DND-41 (cell line): ENCODE measurements around the gene KLC1.

Source experiments
- ATAC-seq: fragments of 200-7000 bp; cut with Tn5 transposase; 3 replicates; pipeline ENCODE4 v1.9.1; 2021; ENCODE audit warnings: low read depth; ENCODE audit not compliant: insufficient read depth
- DNase-seq: peaks from one replicate; pipeline ENCODE4 v3.0.0-alpha.2; 2020
- H2AFZ ChIP-seq: 2 replicates; pipeline ENCODE4 v1.6.0; 2012; ENCODE audit warnings: low read depth, low read length
- H3K27ac ChIP-seq: 2 replicates; pipeline ENCODE4 v1.5.1; 2012; ENCODE audit warnings: low read length, inconsistent platforms
- H3K27me3 ChIP-seq: fragments of 200-600 bp; sonication (generic); 2 replicates; pipeline ENCODE4 v1.6.0; 2012; ENCODE audit warnings: low read length, mild to moderate bottlenecking, inconsistent platforms; ENCODE audit not compliant: insufficient read depth, poor library complexity
- H3K36me3 ChIP-seq: 2 replicates; pipeline ENCODE4 v1.5.1; 2012; ENCODE audit warnings: low read length, inconsistent platforms; ENCODE audit not compliant: insufficient read depth
- H3K4me1 ChIP-seq: 2 replicates; pipeline ENCODE4 v1.5.1; 2012; ENCODE audit warnings: mild to moderate bottlenecking, low read length; ENCODE audit not compliant: insufficient read depth
- H3K4me2 ChIP-seq: 2 replicates; pipeline ENCODE4 v1.6.0; 2012; ENCODE audit warnings: mild to moderate bottlenecking, moderate library complexity, low read length, inconsistent platforms; ENCODE audit not compliant: insufficient read depth
- H3K4me3 ChIP-seq, 2 experiments: fragments of 200-600 bp in 1 of 2; shearing (Covaris generic) in 1 of 2; 2 replicates each; pipeline ENCODE4 v1.5.1; 2012 to 2016; ENCODE audit warnings: inconsistent platforms in 2 of 2, low read length in 2 of 2, mild to moderate bottlenecking in 2 of 2, low read depth in 1 of 2, moderate library complexity in 1 of 2
- H3K79me2 ChIP-seq: 2 replicates; pipeline ENCODE4 v1.6.0; 2012; ENCODE audit warnings: low read length, inconsistent platforms; ENCODE audit not compliant: insufficient read depth
- H3K9ac ChIP-seq: 2 replicates; pipeline ENCODE4 v1.6.0; 2012; ENCODE audit warnings: low read depth, mild to moderate bottlenecking, inconsistent platforms, low read length, moderate library complexity
- H3K9me3 ChIP-seq: 2 replicates; pipeline ENCODE4 v1.5.1; 2012; ENCODE audit warnings: low read length, moderate library complexity, mild to moderate bottlenecking, inconsistent platforms; ENCODE audit not compliant: insufficient read depth, severe bottlenecking
- H4K20me1 ChIP-seq: 2 replicates; pipeline ENCODE4 v1.6.0; 2012; ENCODE audit warnings: low read length; ENCODE audit not compliant: insufficient read depth
- CTCF ChIP-seq: IDR thresholded peaks from 2 replicates; pipeline ENCODE4 v1.5.1; 2012; ENCODE audit warnings: borderline replicate concordance, low read length, moderate library complexity, mild to moderate bottlenecking; ENCODE audit not compliant: poor library complexity, severe bottlenecking; ENCODE audit errors: extremely low read depth
- EZH2 ChIP-seq: IDR thresholded peaks from 3 replicates; pipeline ENCODE4 v1.6.1; 2012; ENCODE audit warnings: borderline replicate concordance, low read depth, mild to moderate bottlenecking, moderate library complexity, low read length, inconsistent platforms; ENCODE audit not compliant: severe bottlenecking

The KLC1 gene

GRCh38 chr14:103656031-103656755 is 27.2 kb downstream of the KLC1 start:
- no peak for TF ChIP-seq CTCF
- TF ChIP-seq EZH2, result no peak
- ATAC-seq (no peak), DNase-seq (no peak)
- H3K27me3 ChIP-seq, result no peaks in the 10 kb centered on the region
- no peaks in the 10 kb centered on the region for H3K9me3 ChIP-seq
- H3K4me2 ChIP-seq, result no peak overlapping the region
- peaks cover 56% of the 10 kb centered on the region for H3K79me2 ChIP-seq
- no peak overlapping the region; the same call in 1 of the 2 replicates for H3K27ac ChIP-seq
- H2AFZ ChIP-seq, result no peak overlapping the region
- no peak overlapping the region for H3K9ac ChIP-seq
- no peak overlapping the region for H3K4me3 ChIP-seq
- H3K4me1 ChIP-seq, result no peaks in the 10 kb centered on the region
- peaks cover 58% of the 10 kb centered on the region for H4K20me1 ChIP-seq
- H3K36me3 ChIP-seq, result peaks cover 76% of the 10 kb centered on the region

GRCh38 chr14:103656756-103657133 is 27.7 kb downstream of the KLC1 start:
- Histone ChIP-seq H3K9me3 (no peaks in the 10 kb centered on the region), H2AFZ (no peak overlapping the region), H3K4me3 (no peak overlapping the region), H3K9ac (no peak overlapping the region), H3K79me2 (peaks cover 53% of the 10 kb centered on the region), H4K20me1 (peaks cover 59% of the 10 kb centered on the region), H3K36me3 (peaks cover 81% of the 10 kb centered on the region), H3K27me3 (no peaks in the 10 kb centered on the region), H3K4me2 (no peak overlapping the region), H3K27ac (no peak overlapping the region), H3K4me1 (no peaks in the 10 kb centered on the region)
- DNase-seq (no peak), ATAC-seq (no peak)
- TF ChIP-seq CTCF (no peak), EZH2 (no peak)

GRCh38 chr14:103657471-103657870 is 28.5 kb downstream of the KLC1 start:
- DNase-seq (no peak), ATAC-seq (no peak)
- H3K27me3 ChIP-seq, result no peaks in the 10 kb centered on the region
- no peak overlapping the region for H3K27ac ChIP-seq
- TF ChIP-seq CTCF (no peak), EZH2 (no peak)
- H3K4me3 ChIP-seq, result no peak overlapping the region
- no peak overlapping the region for H2AFZ ChIP-seq
- H3K79me2 ChIP-seq, result peaks cover 46% of the 10 kb centered on the region
- peaks cover 57% of the 10 kb centered on the region for H4K20me1 ChIP-seq
- peaks cover 89% of the 10 kb centered on the region for H3K36me3 ChIP-seq
- H3K9me3 ChIP-seq, result no peaks in the 10 kb centered on the region
- H3K9ac ChIP-seq, result no peak overlapping the region
- no peaks in the 10 kb centered on the region for H3K4me1 ChIP-seq
- H3K4me2 ChIP-seq, result no peak overlapping the region

GRCh38 chr14:103659631-103660030 is 30.6 kb downstream of the KLC1 start:
- Histone ChIP-seq H3K9me3 (no peaks in the 10 kb centered on the region), H4K20me1 (peaks cover 44% of the 10 kb centered on the region), H2AFZ (no peak overlapping the region), H3K4me1 (no peaks in the 10 kb centered on the region), H3K9ac (no peak overlapping the region), H3K27ac (no peak overlapping the region), H3K27me3 (no peaks in the 10 kb centered on the region), H3K4me3 (no peak overlapping the region), H3K79me2 (peaks cover 28% of the 10 kb centered on the region), H3K36me3 (peaks cover 92% of the 10 kb centered on the region), H3K4me2 (no peak overlapping the region)
- no peak for DNase-seq
- TF ChIP-seq EZH2, result no peak
- TF ChIP-seq CTCF, result no peak
- ATAC-seq, result no peak
